B cell (primary cell): Measurements from ENCODE around the gene MT1X. TPM values are rescaled to one million over a fixed set of nuclear protein-coding genes. Genes with fewer than 3 reads are reported as not detected.

Source experiments
- ATAC-seq: fragments of 200-7000 bp; cut with Tn5 transposase; one replicate; pipeline ENCODE4 v1.10.0; 2021; ENCODE audit warnings: low read depth, mild to moderate bottlenecking, moderate number of reproducible peaks, moderate library complexity
- CTCF ChIA-PET: fragments of 350-600 bp; sonication (Branson Sonifier 250); formaldehyde crosslinking; loops from one replicate; lab custom pipeline; 2021; ENCODE audit warnings: antibody characterized with exemption, inconsistent platforms; lab: Charles Lee
- POLR2A ChIA-PET: fragments of 350-600 bp; sonication (Branson Sonifier 250); formaldehyde crosslinking; loops from one replicate; lab custom pipeline; 2021; ENCODE audit warnings: antibody characterized with exemption; lab: Charles Lee
- DNase-seq: peaks from one replicate; pipeline ENCODE4 v3.0.0; 2013
- H2AFZ ChIP-seq: 2 replicates; pipeline ENCODE4 v1.6.1; 2012; ENCODE audit warnings: mild to moderate bottlenecking, low read depth, low read length; ENCODE audit not compliant: insufficient read depth, poor library complexity, severe bottlenecking
- H3K27ac ChIP-seq, 2 donors: 1 replicate in 1 of 2; 2 replicates in 1 of 2; pipeline ENCODE4 v1.5.1; 2012 to 2013; ENCODE audit warnings: low read length in 2 of 2, mild to moderate bottlenecking in 2 of 2, moderate library complexity in 1 of 2
- H3K27me3 ChIP-seq, 4 experiments: fragments of 200-600 bp in 1 of 4; sonication (generic) in 1 of 4; replicated peaks in 1 of 4; 1 replicate in 2 of 4; 2 replicates in 2 of 4; pipeline versions ENCODE4 v1.6.1 to v1.7.0; 2013 to 2016; ENCODE audit warnings: low read length in 3 of 4, mild to moderate bottlenecking in 2 of 4, mixed read lengths in 1 of 4, moderate library complexity in 1 of 4; ENCODE audit not compliant: insufficient read depth in 4 of 4, control insufficient read depth in 3 of 4; ENCODE audit errors: control extremely low read depth in 1 of 4
- H3K36me3 ChIP-seq, 2 experiments: replicated peaks in 1 of 2; 1 replicate in 1 of 2; 2 replicates in 1 of 2; pipeline versions ENCODE4 v1.6.1 to v1.7.1; 2013; ENCODE audit warnings: low read length in 1 of 2; ENCODE audit not compliant: insufficient read depth in 2 of 2, control insufficient read depth in 1 of 2; ENCODE audit errors: control extremely low read depth in 1 of 2, extremely low read depth in 1 of 2
- H3K4me1 ChIP-seq, 2 donors: fragments of 200-600 bp in 1 of 2; sonication (generic) in 1 of 2; 1 replicate in 1 of 2; 2 replicates in 1 of 2; pipeline versions ENCODE4 v1.5.1 to v1.6.1; 2013 to 2017; ENCODE audit warnings: low read length in 2 of 2; ENCODE audit not compliant: control insufficient read depth in 2 of 2, insufficient read depth in 2 of 2
- H3K4me2 ChIP-seq: replicated peaks from 2 replicates; pipeline ENCODE3; 2012; ENCODE audit warnings: mild to moderate bottlenecking, low read depth, low read length; ENCODE audit not compliant: poor library complexity, severe bottlenecking
- H3K4me3 ChIP-seq, 5 experiments: fragments of 200-600 bp in 1 of 5; sonication (generic) in 1 of 5; 1 replicate in 3 of 5; 2 replicates in 2 of 5; pipeline versions ENCODE4 v1.5.1 to v1.7.0; 2011 to 2016; ENCODE audit warnings: low read length in 4 of 5, mild to moderate bottlenecking in 4 of 5, low read depth in 2 of 5, control low read depth in 1 of 5, moderate library complexity in 1 of 5; ENCODE audit not compliant: insufficient read depth in 1 of 5; ENCODE audit errors: control extremely low read depth in 1 of 5, extremely low read depth in 1 of 5
- H3K79me2 ChIP-seq: fragments of 200-600 bp; sonication (generic); one replicate; pipeline ENCODE4 v1.6.0; 2016; ENCODE audit warnings: low read length; ENCODE audit not compliant: control insufficient read depth, insufficient read depth
- H3K9ac ChIP-seq: fragments of 200-600 bp; sonication (generic); 2 replicates; pipeline ENCODE4 v1.6.1; 2017; ENCODE audit warnings: mild to moderate bottlenecking, low read length, moderate library complexity
- H3K9me3 ChIP-seq, 3 donors: one replicate each; pipeline versions ENCODE4 v1.6.1 to v1.7.1; 2013; ENCODE audit warnings: low read length in 2 of 3; ENCODE audit not compliant: control insufficient read depth in 2 of 3, insufficient read depth in 1 of 3; ENCODE audit errors: control extremely low read depth in 1 of 3
- H4K20me1 ChIP-seq: 2 replicates; pipeline ENCODE4 v1.6.0; 2012; ENCODE audit warnings: mild to moderate bottlenecking, low read length; ENCODE audit not compliant: insufficient read depth, control insufficient read depth, poor library complexity, severe bottlenecking
- H3K27ac Mint-ChIP-seq: one replicate; pipeline ENCODE4 v1.8.0; 2021; ENCODE audit warnings: mixed read lengths
- H3K27me3 Mint-ChIP-seq: one replicate; pipeline ENCODE4 v1.8.0; 2021; ENCODE audit warnings: mixed read lengths
- H3K4me1 Mint-ChIP-seq: one replicate; pipeline ENCODE4 v1.8.0; 2021; ENCODE audit warnings: mixed read lengths
- H3K4me3 Mint-ChIP-seq: one replicate; pipeline ENCODE4 v1.8.0; 2021; ENCODE audit warnings: mixed read lengths
- H3K9me3 Mint-ChIP-seq: one replicate; pipeline ENCODE4 v1.8.0; 2022; ENCODE audit warnings: mixed read lengths; ENCODE audit not compliant: insufficient read depth
- CTCF ChIP-seq: fragments of 200-600 bp; IDR thresholded peaks from one replicate; pipeline ENCODE4 v1.8.0; 2022; ENCODE audit warnings: antibody characterized with exemption, mild to moderate bottlenecking
- EZH2 ChIP-seq: IDR thresholded peaks from 2 replicates; pipeline ENCODE4 v1.6.1; 2012; ENCODE audit warnings: borderline replicate concordance, low read depth, mild to moderate bottlenecking, moderate library complexity, low read length; ENCODE audit not compliant: insufficient read depth, poor library complexity, severe bottlenecking
- WGBS: methylation state at CpG from one replicate; pipeline ENCODE4 v1.1.5; 2013; ENCODE audit warnings: missing lambda C conversion rate; ENCODE audit not compliant: insufficient coverage; 5-methylcytosine and 5-hydroxymethylcytosine counted together
- intact Hi-C: fragments of 100-400 bp; cut with micrococcal nuclease; formaldehyde crosslinking; loops from one replicate; pipeline ENCODE4 v1.10.0; 2022
- polyA plus RNA-seq: library from polyadenylated mRNA; depleted of rRNA; stranded (reverse); fragments of >200 nt; gene quantifications from 2 replicates; pipeline ENCODE4 v1.2.3, GENCODE V29; 2012
- total RNA-seq, 2 donors: library from RNA; stranded (reverse); fragments of 120-200 nt in 1 of 2; gene quantifications; 1 replicate in 1 of 2; 2 replicates in 1 of 2; pipeline versions ENCODE4 v1.2.3 to v1.2.4, GENCODE V29; 2013 to 2022

MT1X gene
- total and polyA plus RNA-seq, 2 donors (not counting 1 experiment from before 2014, with no cell fraction given) = 9.1 to 17.2 TPM

GRCh38 chr16:56700195-56700594 is 17.9 kb downstream of the MT1X start:
- H3K27me3 Mint-ChIP-seq = peaks cover 3% of the 10 kb centered on the region

More at GRCh38 chr16:56700195-56700594, 17.9 kb downstream of the MT1X start:
- Histone ChIP-seq H3K36me3 (no peaks in the 10 kb centered on the region), H3K27me3 (peaks cover 0 to 1% (median 0%) of the 10 kb centered on the region in 4 experiments), H3K79me2 (no peaks in the 10 kb centered on the region), H3K9ac (no peak overlapping the region), H3K27ac (no peak overlapping the region), H3K4me2 (no peak overlapping the region), H3K4me1 (peaks cover 0 to 4% of the 10 kb centered on the region in 2 donors), H3K9me3 (peaks cover 0 to 15% (median 3%) of the 10 kb centered on the region in 3 donors), H4K20me1 (no peaks in the 10 kb centered on the region), H3K4me3 (no peak overlapping the region), H2AFZ (no peak overlapping the region)
- no peak overlapping the region for H3K27ac Mint-ChIP-seq
- DNase-seq (no peak), ATAC-seq (no peak)
- intact Hi-C loops = loop anchor here (5.0 to 10.0 kb wide), 4 partner anchors 275 to 755 kb away; partner anchors contain the start of gene AMFR
- CTCF ChIA-PET = interaction anchor here (0.6 to 3.6 kb wide), 10 partner anchors 9 to 690 kb away, joined by 3 to 53 read pairs (median 18); partner anchors contain the start of genes MT1X and MT2A
- peaks cover 7% of the 10 kb centered on the region for H3K9me3 Mint-ChIP-seq
- no peak overlapping the region for H3K4me3 Mint-ChIP-seq
- no CpG with 5 or more reads among the region's 1 CpG for WGBS
- no peak for TF ChIP-seq CTCF
- TF ChIP-seq EZH2 = no peak
- peaks cover 5% of the 10 kb centered on the region for H3K4me1 Mint-ChIP-seq
- POLR2A ChIA-PET = no interaction called here
